Measurements from ENCODE around the gene CD209. TPM values are rescaled to one million over a fixed set of nuclear protein-coding genes. Genes with fewer than 3 reads are reported as not detected.
A peak's percentile ranks its signal among the peaks of the same experiment; 100 is the strongest.
"Not testable (repeated sequence)": the region's sequence is repeated elsewhere in the genome, so short reads cannot be mapped to it uniquely, and the experiment has no call there.

Gene CD209
- total RNA-seq, 1 donor from 2014 or later: not detected

- peaks cover 46% of the 10 kb centered on the region for H3K9me3 Mint-ChIP-seq
- H3K4me1 Mint-ChIP-seq: no peaks in the 10 kb centered on the region
- intact Hi-C loops (cut with micrococcal nuclease): no loop called here
- H3K4me3 Mint-ChIP-seq: no peak overlapping the region
- no peak overlapping the region for H3K27ac Mint-ChIP-seq
- no peak for DNase-seq
- peaks cover 4% of the 10 kb centered on the region for H3K27me3 Mint-ChIP-seq
- H3K36me3 Mint-ChIP-seq (ENCODE audit: low read depth): peaks cover 8% of the 10 kb centered on the region
Measured at GRCh38 chr19:7759156-7759555, 11.8 kb upstream of the CD209 start.

GRCh38 chr19:7757358-7757757, 10.0 kb upstream of the CD209 start:
- Mint-ChIP-seq H3K27me3 (peaks cover 2% of the 10 kb centered on the region), H3K4me3 (no peak overlapping the region), H3K36me3 (ENCODE audit: low read depth) (peaks cover 8% of the 10 kb centered on the region), H3K4me1 (no peaks in the 10 kb centered on the region), H3K27ac (no peak overlapping the region), H3K9me3 (peaks cover 44% of the 10 kb centered on the region)
- no peak for DNase-seq
- intact Hi-C loops (cut with micrococcal nuclease): no loop called here

GRCh38 chr19:7756258-7756657, 8.9 kb upstream of the CD209 start:
- H3K27ac Mint-ChIP-seq: no peak overlapping the region
- intact Hi-C loops (cut with micrococcal nuclease): no loop called here
- H3K9me3 Mint-ChIP-seq: peaks cover 46% of the 10 kb centered on the region
- peaks cover 8% of the 10 kb centered on the region for H3K36me3 Mint-ChIP-seq (ENCODE audit: low read depth)
- peaks cover 2% of the 10 kb centered on the region for H3K27me3 Mint-ChIP-seq
- H3K4me1 Mint-ChIP-seq: peaks cover 1% of the 10 kb centered on the region
- DNase-seq: no peak
- no peak overlapping the region for H3K4me3 Mint-ChIP-seq

GRCh38 chr19:7751157-7751783, 3.9 kb upstream of the CD209 start:
- intact Hi-C loops (cut with micrococcal nuclease): loop anchor here (1.0 kb wide), 1 partner anchor 21 kb away; no protein-coding TSS in a partner anchor
- H3K4me1 Mint-ChIP-seq: peaks cover 2% of the 10 kb centered on the region
- peaks cover 2% of the 10 kb centered on the region for H3K27me3 Mint-ChIP-seq
- H3K27ac Mint-ChIP-seq: peak overlapping the region; percentile 35
- H3K36me3 Mint-ChIP-seq (ENCODE audit: low read depth): peaks cover 3% of the 10 kb centered on the region
- H3K9me3 Mint-ChIP-seq: peaks cover 35% of the 10 kb centered on the region
- no peak overlapping the region for H3K4me3 Mint-ChIP-seq
- DNase-seq: no peak

- Mint-ChIP-seq H3K9me3 (peaks cover 21% of the 10 kb centered on the region), H3K4me1 (peaks cover 2% of the 10 kb centered on the region), H3K36me3 (ENCODE audit: low read depth) (no peaks in the 10 kb centered on the region), H3K4me3 (no peak overlapping the region), H3K27me3 (peaks cover 2% of the 10 kb centered on the region), H3K27ac (no peak overlapping the region)
- intact Hi-C loops (cut with micrococcal nuclease): no loop called here
- DNase-seq: no peak
Measured at GRCh38 chr19:7748756-7749155, 1.4 kb upstream of the CD209 start.

- Mint-ChIP-seq H3K4me1 (peaks cover 2% of the 10 kb centered on the region), H3K9me3 (peaks cover 21% of the 10 kb centered on the region), H3K36me3 (ENCODE audit: low read depth) (no peaks in the 10 kb centered on the region), H3K4me3 (no peak overlapping the region), H3K27me3 (peaks cover 4% of the 10 kb centered on the region), H3K27ac (no peak overlapping the region)
- intact Hi-C loops (cut with micrococcal nuclease): no loop called here
- DNase-seq: no peak
Measured at GRCh38 chr19:7748171-7748570, 837 bp upstream of the CD209 start.

GRCh38 chr19:7746306-7746705, 1.0 kb downstream of the CD209 start:
- intact Hi-C loops (cut with micrococcal nuclease): not testable (repeated sequence)

GRCh38 chr19:7744871-7745650, 2.3 kb downstream of the CD209 start:
- H3K9me3 Mint-ChIP-seq: peaks cover 5% of the 10 kb centered on the region
- H3K4me3 Mint-ChIP-seq: no peak overlapping the region
- H3K27me3 Mint-ChIP-seq: peaks cover 8% of the 10 kb centered on the region
- intact Hi-C loops (cut with micrococcal nuclease): no loop called here
- H3K36me3 Mint-ChIP-seq (ENCODE audit: low read depth): no peaks in the 10 kb centered on the region
- no peak for DNase-seq
- H3K4me1 Mint-ChIP-seq: no peaks in the 10 kb centered on the region
- H3K27ac Mint-ChIP-seq: no peak overlapping the region

More at GRCh38 chr19:7746306-7746705, 1.0 kb downstream of the CD209 start:
- H3K9me3 Mint-ChIP-seq: peaks cover 13% of the 10 kb centered on the region
- not testable (repeated sequence) for H3K27me3 Mint-ChIP-seq; H3K4me1 Mint-ChIP-seq; H3K4me3 Mint-ChIP-seq; DNase-seq; H3K36me3 Mint-ChIP-seq (ENCODE audit: low read depth); H3K27ac Mint-ChIP-seq

- intact Hi-C loops (cut with micrococcal nuclease): no loop called here
- Mint-ChIP-seq H3K9me3 (peaks cover 4% of the 10 kb centered on the region), H3K4me3 (no peak overlapping the region), H3K27ac (no peak overlapping the region), H3K36me3 (ENCODE audit: low read depth) (no peaks in the 10 kb centered on the region), H3K4me1 (no peaks in the 10 kb centered on the region), H3K27me3 (peaks cover 8% of the 10 kb centered on the region)
- DNase-seq: no peak
Measured at GRCh38 chr19:7744199-7744786, 3.0 kb downstream of the CD209 start.

- no peak overlapping the region for H3K27ac Mint-ChIP-seq
- no peaks in the 10 kb centered on the region for H3K4me1 Mint-ChIP-seq
- H3K4me3 Mint-ChIP-seq: no peak overlapping the region
- peaks cover 4% of the 10 kb centered on the region for H3K9me3 Mint-ChIP-seq
- H3K36me3 Mint-ChIP-seq (ENCODE audit: low read depth): no peaks in the 10 kb centered on the region
- intact Hi-C loops (cut with micrococcal nuclease): no loop called here
- no peak for DNase-seq
- peaks cover 8% of the 10 kb centered on the region for H3K27me3 Mint-ChIP-seq
Measured at GRCh38 chr19:7743425-7743841, 3.9 kb downstream of the CD209 start.

- Mint-ChIP-seq H3K4me3 (no peak overlapping the region), H3K4me1 (no peaks in the 10 kb centered on the region), H3K9me3 (peaks cover 1% of the 10 kb centered on the region), H3K27me3 (peaks cover 8% of the 10 kb centered on the region), H3K27ac (no peak overlapping the region), H3K36me3 (ENCODE audit: low read depth) (no peaks in the 10 kb centered on the region)
- intact Hi-C loops (cut with micrococcal nuclease): no loop called here
- no peak for DNase-seq
Measured at GRCh38 chr19:7742991-7743390, 4.3 kb downstream of the CD209 start.

- no peaks in the 10 kb centered on the region for H3K4me1 Mint-ChIP-seq
- intact Hi-C loops (cut with micrococcal nuclease): no loop called here
Measured at GRCh38 chr19:7742575-7742974, 4.8 kb downstream of the CD209 start.

GRCh38 chr19:7740682-7741054, 6.7 kb downstream of the CD209 start:
- no peak for DNase-seq
- Mint-ChIP-seq H3K4me1 (no peaks in the 10 kb centered on the region), H3K27me3 (peaks cover 11% of the 10 kb centered on the region), H3K36me3 (ENCODE audit: low read depth) (no peaks in the 10 kb centered on the region), H3K27ac (no peak overlapping the region), H3K4me3 (no peak overlapping the region), H3K9me3 (no peaks in the 10 kb centered on the region)
- intact Hi-C loops (cut with micrococcal nuclease): no loop called here

More at GRCh38 chr19:7742575-7742974, 4.8 kb downstream of the CD209 start:
- H3K36me3 Mint-ChIP-seq (ENCODE audit: low read depth): no peaks in the 10 kb centered on the region
- peaks cover 8% of the 10 kb centered on the region for H3K27me3 Mint-ChIP-seq
- DNase-seq: no peak
- H3K4me3 Mint-ChIP-seq: no peak overlapping the region
- no peak overlapping the region for H3K27ac Mint-ChIP-seq
- no peaks in the 10 kb centered on the region for H3K9me3 Mint-ChIP-seq
